RCC 7860 (cell line): Measurements from ENCODE around the gene CNTNAP2.
"Not testable (repeated sequence)": the region's sequence is repeated elsewhere in the genome, so short reads cannot be mapped to it uniquely, and the experiment has no call there.

Experiments used
- DNase-seq: peaks from one replicate; pipeline ENCODE4 v3.0.0-alpha.2; 2015; ENCODE audit warnings: low spot score
- FAIRE-seq: peaks from 2 replicates; lab custom pipeline; 2012; peaks lifted over from hg19 to GRCh38; lab: Jason Lieb, UNC

The CNTNAP2 gene

DNA sequence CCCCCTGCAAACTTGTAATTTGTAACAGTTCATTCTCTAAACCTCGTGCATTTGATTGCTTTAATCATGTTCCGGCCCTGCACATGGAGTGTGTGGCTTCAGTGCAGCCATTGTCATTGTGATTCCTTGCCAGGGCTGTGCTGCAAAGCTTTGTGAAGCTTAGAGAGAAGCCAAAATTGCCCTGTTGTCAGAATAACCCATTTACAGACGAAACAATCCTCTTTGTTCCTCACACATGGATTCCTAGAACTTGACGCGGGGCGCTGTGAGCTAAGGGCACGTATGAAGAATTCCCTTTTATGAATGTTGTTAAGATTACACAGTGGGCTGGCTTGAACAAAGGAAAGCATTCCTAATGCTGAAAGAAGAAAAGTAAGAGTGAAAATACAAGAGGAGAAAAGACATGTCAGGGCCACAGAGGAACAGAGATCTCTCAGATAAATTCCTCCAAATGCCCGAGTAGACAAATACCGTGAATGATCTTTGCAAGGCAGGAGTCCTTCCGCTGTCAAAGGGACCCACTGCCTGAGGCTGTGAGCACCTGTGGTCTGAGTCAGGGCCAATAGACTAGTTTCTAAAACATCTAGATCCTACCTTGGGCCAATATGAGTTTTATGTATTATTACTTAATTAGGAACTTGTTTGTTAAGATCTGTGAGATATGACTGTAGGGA, 2268.5 kb downstream of the CNTNAP2 start:
- FAIRE-seq, result no peak
- DNase-seq, result no peak

DNA sequence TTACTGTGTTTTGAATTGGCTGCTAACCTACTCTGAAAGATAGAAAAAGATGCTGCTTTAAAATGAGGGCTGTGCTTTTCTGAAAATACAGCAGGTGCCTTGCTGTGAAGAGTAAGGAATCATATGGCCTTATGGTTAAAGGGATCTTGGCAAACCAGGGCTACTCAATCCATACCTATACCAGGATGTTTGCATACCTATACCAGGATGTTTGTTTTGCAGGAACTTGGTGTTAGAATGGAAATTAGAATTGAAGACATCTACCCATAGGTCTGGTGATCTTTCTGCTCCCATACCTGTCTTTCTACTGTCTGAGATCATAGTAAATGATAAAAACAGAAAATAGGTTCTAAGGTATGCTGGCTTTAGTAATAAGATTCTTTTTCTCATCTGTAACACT, 2273.8 kb downstream of the CNTNAP2 start:
- no peak for FAIRE-seq
- no peak for DNase-seq

DNA sequence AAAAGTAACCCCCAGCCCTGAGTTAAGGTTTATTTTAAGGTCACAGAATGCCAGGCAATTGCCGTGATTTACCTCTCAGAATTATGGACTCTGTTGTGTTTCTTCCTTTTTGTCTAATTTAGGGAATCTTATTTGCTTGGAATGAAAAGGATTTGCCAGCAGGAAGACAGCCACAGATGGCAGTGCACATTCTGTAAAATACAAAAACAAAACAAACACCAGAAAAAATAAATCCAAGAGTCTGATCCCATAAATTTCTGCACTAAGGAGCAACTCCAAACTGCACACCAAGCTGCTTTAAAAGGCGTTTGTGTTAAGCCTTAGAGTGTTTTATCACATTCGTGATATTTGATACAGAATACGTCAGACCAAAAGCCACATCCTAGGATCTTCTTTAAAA, 2275.0 kb downstream of the CNTNAP2 start:
- FAIRE-seq (no peak), DNase-seq (no peak)

DNA sequence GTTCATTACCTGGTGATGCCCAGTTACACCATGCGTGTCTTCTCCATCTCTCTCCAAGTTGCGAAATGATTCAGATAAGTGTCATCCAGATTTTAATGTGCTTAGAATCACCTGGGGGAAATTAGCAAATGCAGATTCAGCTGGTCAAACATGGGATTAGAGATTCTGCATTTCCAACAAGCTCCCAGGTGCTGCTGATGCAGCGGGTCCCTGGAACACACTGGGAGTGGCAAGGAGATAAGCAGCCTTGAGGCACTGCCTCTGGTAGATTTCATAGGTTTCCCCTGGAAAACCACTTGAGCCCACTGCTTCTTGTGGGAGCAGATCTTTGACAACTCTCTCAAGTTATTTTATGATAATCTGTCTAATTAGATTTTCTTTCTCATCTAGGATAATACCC, 2278.0 kb downstream of the CNTNAP2 start:
- FAIRE-seq (no peak), DNase-seq (no peak)

DNA sequence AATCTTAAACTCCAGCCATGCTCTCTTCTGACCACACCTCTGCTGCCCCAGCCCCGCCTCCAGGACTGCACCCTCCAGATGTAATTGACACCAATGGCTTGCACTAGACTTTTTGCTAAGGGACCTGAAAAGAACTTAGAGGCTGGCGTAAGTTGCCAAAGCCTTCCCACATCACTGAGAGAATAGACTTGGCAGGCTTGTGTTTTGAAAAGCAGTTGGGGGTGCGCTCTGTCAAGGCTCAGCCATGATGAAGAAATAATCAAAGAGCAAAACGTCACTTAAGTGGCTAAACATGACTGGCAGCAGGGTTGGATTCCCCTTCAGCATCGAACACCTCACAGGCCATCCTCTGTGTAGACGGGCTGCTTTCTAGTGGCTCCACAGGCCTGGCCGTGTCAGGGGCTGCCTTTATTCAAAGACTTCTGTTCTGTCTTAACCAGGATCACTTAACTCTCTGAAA, 2278.8 kb downstream of the CNTNAP2 start:
- FAIRE-seq, result no peak

DNA sequence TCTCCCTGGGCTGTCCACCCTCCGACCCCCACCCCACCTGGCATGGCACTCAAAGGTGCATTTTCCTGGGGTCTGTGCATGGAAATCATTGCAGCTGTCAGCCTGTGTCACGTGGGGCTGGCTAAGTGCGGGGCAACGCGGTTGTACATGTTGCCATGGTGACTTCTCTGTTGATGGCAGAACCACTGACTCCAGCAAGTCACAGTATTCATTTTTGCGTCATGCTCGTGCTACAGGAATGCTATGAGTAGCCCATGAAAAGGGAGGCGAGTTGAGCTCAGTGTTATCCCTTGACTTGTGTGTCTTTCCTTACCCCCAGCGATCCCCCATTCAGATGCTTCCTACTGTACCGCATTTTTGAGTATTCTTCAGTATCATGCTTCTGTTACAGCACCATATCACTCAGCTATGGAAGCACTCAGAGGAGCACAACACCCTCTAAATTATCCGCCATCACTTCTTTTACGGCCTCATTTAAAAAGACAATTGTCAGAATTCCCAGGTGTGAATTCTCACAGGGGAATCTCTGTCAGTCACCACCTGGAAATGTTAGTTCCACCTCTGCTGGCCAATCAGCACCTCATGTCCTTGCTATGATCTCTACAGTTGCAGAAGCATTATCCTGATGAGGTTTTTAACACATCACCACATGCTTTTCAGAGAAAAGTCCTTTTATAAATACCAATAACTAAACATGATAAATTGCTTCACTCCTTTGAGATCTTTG, 2279.6 kb downstream of the CNTNAP2 start:
- no peak for DNase-seq
- FAIRE-seq, result no peak

More for the DNA sequence above, 2278.8 kb downstream of the CNTNAP2 start:
- no peak for DNase-seq

- DNase-seq, result no peak
- FAIRE-seq, result no peak
Observed at GRCh38 chr7:148397056-148397455, 2280.5 kb downstream of the CNTNAP2 start.

DNA sequence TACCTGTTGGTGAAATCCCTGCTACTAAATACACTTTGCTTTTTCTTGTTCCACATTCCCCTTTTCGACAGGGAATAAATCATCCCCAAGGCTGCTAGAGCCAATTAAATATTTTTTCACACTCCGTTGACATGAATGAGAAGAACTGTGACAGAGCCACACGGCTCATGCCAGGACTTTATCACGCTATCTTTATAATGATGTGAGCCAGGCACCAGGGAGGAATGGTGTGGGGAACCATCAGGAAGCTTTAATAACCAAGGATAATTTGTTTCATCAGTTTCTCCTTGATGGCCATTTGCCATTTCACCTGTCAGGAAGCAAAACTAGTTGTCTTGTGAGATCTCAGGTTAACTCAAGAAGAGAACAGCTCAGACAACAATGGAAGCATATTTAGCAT, 2280.9 kb downstream of the CNTNAP2 start:
- no peak for FAIRE-seq

GRCh38 chr7:148397985-148398384, 2281.4 kb downstream of the CNTNAP2 start:
- FAIRE-seq (no peak), DNase-seq (no peak)

More for the DNA sequence above, 2280.9 kb downstream of the CNTNAP2 start:
- DNase-seq, result no peak

GRCh38 chr7:148398844-148399365, 2282.3 kb downstream of the CNTNAP2 start:
- DNase-seq, result no peak
- FAIRE-seq, result no peak

DNA sequence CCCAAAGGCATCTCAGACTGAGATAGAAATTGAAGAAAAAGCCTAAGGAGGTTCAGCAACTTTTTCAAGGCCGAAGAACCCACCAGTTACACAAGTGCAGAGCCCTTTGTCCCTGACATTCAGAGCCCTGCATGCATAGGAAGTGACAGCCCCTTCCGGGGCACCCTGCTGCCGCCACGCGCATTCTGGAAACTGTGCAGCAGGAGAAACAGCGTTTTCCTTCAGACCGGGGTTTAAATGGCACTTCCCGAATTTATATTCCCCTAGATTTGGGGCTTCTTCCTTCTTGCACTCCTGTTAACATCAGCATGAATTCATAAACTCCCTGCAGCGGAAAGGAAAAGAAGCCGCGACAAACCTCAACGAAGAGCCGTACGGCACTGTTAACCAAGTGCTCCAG, 2283.5 kb downstream of the CNTNAP2 start:
- DNase-seq, result no peak

GRCh38 chr7:148402159-148402558, 2285.6 kb downstream of the CNTNAP2 start:
- FAIRE-seq, result no peak
- DNase-seq, result no peak

More for the DNA sequence above, 2283.5 kb downstream of the CNTNAP2 start:
- FAIRE-seq, result no peak

DNA sequence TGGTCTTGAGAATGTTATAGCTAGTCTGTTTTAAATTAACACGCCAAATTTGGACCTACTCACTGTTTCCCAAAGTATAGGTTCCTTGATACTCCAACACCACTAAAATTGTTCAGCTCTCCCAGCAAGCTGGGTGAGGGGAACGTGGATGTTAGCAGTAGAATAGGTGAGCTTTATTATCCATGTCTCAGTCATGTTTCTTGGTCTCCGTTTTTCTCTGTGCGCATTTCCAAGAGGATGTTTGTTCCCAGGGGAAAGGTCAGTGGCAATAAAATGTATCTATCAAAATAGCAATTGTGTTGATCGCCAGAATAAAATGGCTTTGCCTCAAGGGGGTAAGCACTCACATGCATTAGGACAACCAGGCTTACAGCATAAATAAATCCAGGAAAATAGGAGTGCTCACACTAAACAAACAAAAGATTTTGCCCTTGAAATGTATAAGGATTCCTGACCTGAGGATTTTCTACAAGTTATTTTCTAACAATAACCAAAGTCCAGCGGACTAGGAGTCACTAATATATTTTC, 2286.9 kb downstream of the CNTNAP2 start:
- FAIRE-seq (no peak), DNase-seq (no peak)

GRCh38 chr7:148408307-148408706, 2291.7 kb downstream of the CNTNAP2 start:
- no peak for FAIRE-seq
- no peak for DNase-seq

- FAIRE-seq (no peak), DNase-seq (no peak)
Observed at GRCh38 chr7:148410905-148411304, 2294.3 kb downstream of the CNTNAP2 start.

DNA sequence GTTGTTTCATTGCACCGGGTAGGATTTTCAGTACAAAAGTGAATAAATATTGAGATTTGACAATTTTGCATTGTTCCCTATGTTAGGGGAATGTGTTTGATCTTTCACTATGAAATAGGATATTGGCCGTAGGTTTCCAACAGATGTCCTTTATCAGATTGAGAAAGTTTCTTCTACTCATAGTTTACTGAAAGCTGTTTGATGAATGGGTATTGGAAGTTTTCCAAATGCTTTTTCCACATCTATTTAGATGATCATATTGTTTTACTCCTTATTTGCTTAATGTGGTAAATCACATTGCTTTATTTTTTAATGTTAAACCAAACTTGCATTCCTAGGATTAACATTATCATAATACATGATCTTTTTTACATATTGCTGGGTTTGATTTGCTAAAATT, 2296.1 kb downstream of the CNTNAP2 start:
- FAIRE-seq (no peak), DNase-seq (no peak)

DNA sequence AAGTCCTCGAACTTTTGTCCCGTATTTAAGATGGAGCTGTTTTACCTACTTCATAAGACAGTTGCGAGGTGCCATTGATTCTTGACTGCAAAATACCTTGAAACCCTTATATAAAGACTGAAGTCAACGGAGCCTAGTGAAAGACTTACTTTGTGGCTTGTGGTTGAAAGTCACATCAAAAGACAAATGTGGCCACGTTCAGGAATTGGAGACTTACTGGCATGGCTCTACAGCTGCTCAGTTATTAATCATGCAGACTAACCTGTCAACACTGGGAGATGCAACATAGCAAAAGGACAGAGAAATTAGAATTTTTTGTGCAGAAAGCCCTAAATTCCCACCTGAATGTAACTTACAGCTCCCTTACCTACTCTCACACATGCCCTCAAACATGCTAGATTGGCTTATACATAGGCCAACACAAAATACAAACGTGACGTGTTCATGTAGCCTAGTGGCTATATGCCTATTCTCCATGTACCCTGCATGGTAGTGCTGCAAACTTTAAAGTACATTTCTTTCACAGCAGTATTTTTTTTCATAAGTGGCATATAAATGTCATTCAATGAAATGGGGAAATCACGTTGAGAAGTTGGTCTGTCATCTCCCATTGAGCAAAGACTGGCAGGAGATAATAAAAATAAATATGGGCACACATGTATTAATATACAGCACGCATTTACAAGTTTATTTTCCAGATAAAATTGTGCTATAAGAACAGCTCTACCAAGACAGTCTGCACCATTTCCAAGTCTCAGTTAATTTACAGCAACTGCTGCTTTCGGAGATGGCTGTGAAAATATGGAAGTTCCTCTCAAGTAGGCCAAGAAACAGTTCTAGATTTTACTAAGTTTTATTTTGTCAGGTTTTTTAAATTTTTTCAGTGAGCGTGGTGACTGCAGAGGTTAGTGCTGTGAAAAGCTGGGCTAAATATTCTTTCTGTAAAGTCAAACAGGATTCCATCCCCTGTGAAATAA, 2303.5 kb downstream of the CNTNAP2 start:
- DNase-seq (no peak), FAIRE-seq (no peak)

GRCh38 chr7:148422030-148422429, 2305.4 kb downstream of the CNTNAP2 start:
- FAIRE-seq (no peak), DNase-seq (no peak)

GRCh38 chr7:148426393-148426792, 2309.8 kb downstream of the CNTNAP2 start:
- not testable (repeated sequence) for DNase-seq, FAIRE-seq

DNA sequence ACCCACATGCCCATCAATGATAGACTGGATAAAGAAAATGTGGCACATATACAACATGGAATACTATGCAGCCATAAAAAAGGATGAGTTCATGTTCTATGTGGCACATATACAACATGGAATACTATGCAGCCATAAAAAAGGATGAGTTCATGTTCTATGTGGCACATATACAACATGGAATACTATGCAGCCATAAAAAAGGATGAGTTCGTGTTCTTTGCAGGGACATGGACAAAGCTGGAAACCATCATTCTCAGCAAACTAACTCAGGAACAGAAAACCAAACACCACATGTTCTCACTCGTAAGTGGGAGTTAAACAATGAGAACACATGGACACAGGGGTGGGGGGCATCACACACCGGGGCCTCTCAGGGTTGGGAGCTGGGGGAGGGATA, 2314.1 kb downstream of the CNTNAP2 start:
- not testable (repeated sequence) for DNase-seq, FAIRE-seq
